ENCODE data around the gene TRIM63. TPM values are rescaled to one million over a fixed set of nuclear protein-coding genes. Genes with fewer than 3 reads are reported as not detected.

Gene TRIM63
- total RNA-seq, 1 experiment from 2014 or later = not detected

DNA sequence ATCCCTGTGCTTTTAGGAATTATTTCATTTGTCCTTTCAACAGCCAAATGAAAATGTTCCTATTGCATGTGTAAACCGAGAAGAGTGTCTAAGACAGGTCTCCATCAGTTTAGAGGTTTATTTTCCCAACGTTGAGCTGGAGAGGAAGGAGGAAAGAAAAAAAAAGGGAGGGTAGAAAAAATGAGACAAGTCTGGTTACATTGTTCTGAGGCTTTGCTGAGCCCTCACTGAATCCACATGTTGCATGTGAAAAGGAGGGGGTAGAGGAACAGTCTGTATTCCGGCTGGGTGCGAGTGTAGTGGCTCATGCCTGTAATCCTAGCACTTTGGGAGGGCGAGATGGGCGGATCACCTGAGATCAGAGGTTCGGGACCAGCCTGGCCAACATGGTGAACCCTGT lies 25.0 kb upstream of the TRIM63 start:
- no peak for DNase-seq
- Histone ChIP-seq H3K4me2 (ENCODE audit: low read length) (no peak overlapping the region), H3K4me1 (ENCODE audit: insufficient read depth, low read length) (peaks cover 19% of the 10 kb centered on the region), H3K9me3 (ENCODE audit: low read length) (no peaks in the 10 kb centered on the region), H3K27ac (ENCODE audit: low read length) (no peak overlapping the region), H3K9ac (ENCODE audit: low read length) (no peak overlapping the region), H3K36me3 (ENCODE audit: low read depth, low read length) (no peaks in the 10 kb centered on the region), H2AFZ (ENCODE audit: low read length) (no peak overlapping the region), H3K27me3 (ENCODE audit: low read length) (no peaks in the 10 kb centered on the region), H4K20me1 (ENCODE audit: low read length) (no peaks in the 10 kb centered on the region), H3K4me3 (ENCODE audit: low read length) (no peak overlapping the region), H3F3A (ENCODE audit: low read length, unreplicated experiment) (no peaks in the 10 kb centered on the region), H3K9me2 (replicated peaks; ENCODE audit: low read length) (no peaks in the 10 kb centered on the region), H3K79me2 (ENCODE audit: low read length) (no peaks in the 10 kb centered on the region)
- ChIA-PET POLR2A (ENCODE audit: unreplicated experiment) (no interaction called here), CTCF (no interaction called here)
- no TSS peak for BruUV-seq (replicated peaks)
- ATAC-seq = no peak
- intact Hi-C loops (cut with micrococcal nuclease) = loop anchor here (10.0 kb wide), 1 partner anchor 198 kb away; no protein-coding TSS in a partner anchor
- TF ChIP-seq, protein P1, sequence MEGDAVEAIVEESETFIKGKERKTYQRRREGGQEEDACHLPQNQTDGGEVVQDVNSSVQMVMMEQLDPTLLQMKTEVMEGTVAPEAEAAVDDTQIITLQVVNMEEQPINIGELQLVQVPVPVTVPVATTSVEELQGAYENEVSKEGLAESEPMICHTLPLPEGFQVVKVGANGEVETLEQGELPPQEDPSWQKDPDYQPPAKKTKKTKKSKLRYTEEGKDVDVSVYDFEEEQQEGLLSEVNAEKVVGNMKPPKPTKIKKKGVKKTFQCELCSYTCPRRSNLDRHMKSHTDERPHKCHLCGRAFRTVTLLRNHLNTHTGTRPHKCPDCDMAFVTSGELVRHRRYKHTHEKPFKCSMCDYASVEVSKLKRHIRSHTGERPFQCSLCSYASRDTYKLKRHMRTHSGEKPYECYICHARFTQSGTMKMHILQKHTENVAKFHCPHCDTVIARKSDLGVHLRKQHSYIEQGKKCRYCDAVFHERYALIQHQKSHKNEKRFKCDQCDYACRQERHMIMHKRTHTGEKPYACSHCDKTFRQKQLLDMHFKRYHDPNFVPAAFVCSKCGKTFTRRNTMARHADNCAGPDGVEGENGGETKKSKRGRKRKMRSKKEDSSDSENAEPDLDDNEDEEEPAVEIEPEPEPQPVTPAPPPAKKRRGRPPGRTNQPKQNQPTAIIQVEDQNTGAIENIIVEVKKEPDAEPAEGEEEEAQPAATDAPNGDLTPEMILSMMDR (conservative IDR thresholded peaks at IDR 0.05; ENCODE audit: low read depth, low read length) = no peak
- no peak for TF ChIP-seq EZH2 (IDR thresholded peaks at IDR 0.05; ENCODE audit: low read length, unreplicated experiment)
- no peak for TF ChIP-seq EZH2phosphoT487 (IDR thresholded peaks at IDR 0.05; ENCODE audit: borderline replicate concordance, low read length)

DNA sequence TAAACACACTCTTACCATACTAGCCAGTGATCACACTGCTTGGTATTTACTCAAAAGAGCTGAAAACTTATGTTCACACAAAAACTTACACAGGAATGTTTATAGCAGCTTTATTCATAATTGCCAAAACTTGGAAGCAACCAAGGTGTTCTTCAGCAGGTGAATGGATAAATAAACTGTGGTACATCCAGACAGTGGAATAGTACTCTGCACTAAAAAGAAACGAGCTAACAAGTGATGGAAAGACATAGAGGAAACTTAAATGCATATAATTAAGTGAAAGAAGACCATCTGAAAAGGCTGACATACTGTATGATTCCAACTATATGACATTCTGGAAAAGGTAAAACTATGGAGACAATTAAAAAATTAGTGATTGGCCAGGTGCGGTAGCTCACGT lies 23.5 kb upstream of the TRIM63 start:
- Histone ChIP-seq H3K9ac (ENCODE audit: low read length) (no peak overlapping the region), H3K4me3 (ENCODE audit: low read length) (no peak overlapping the region), H3K79me2 (ENCODE audit: low read length) (no peaks in the 10 kb centered on the region), H4K20me1 (ENCODE audit: low read length) (no peaks in the 10 kb centered on the region), H3K36me3 (ENCODE audit: low read depth, low read length) (no peaks in the 10 kb centered on the region), H3K9me2 (replicated peaks; ENCODE audit: low read length) (no peaks in the 10 kb centered on the region), H2AFZ (ENCODE audit: low read length) (no peak overlapping the region), H3F3A (ENCODE audit: low read length, unreplicated experiment) (no peaks in the 10 kb centered on the region), H3K27me3 (ENCODE audit: low read length) (no peaks in the 10 kb centered on the region), H3K4me2 (ENCODE audit: low read length) (no peak overlapping the region), H3K9me3 (ENCODE audit: low read length) (no peaks in the 10 kb centered on the region), H3K4me1 (ENCODE audit: insufficient read depth, low read length) (peaks cover 8% of the 10 kb centered on the region; the same call in 1 of the 2 replicates), H3K27ac (ENCODE audit: low read length) (no peak overlapping the region)
- CTCF ChIA-PET = no interaction called here
- no peak for TF ChIP-seq EZH2 (IDR thresholded peaks at IDR 0.05; ENCODE audit: low read length, unreplicated experiment)
- TF ChIP-seq EZH2phosphoT487 (IDR thresholded peaks at IDR 0.05; ENCODE audit: borderline replicate concordance, low read length) = no peak
- TF ChIP-seq, protein P1 (conservative IDR thresholded peaks at IDR 0.05; ENCODE audit: low read depth, low read length) = no peak
- no TSS peak for BruUV-seq (replicated peaks)
- POLR2A ChIA-PET (ENCODE audit: unreplicated experiment) = no interaction called here
- ATAC-seq (no peak), DNase-seq (no peak)
- intact Hi-C loops (cut with micrococcal nuclease) = loop anchor here (10.0 kb wide), 1 partner anchor 196 kb away; no protein-coding TSS in a partner anchor

DNA sequence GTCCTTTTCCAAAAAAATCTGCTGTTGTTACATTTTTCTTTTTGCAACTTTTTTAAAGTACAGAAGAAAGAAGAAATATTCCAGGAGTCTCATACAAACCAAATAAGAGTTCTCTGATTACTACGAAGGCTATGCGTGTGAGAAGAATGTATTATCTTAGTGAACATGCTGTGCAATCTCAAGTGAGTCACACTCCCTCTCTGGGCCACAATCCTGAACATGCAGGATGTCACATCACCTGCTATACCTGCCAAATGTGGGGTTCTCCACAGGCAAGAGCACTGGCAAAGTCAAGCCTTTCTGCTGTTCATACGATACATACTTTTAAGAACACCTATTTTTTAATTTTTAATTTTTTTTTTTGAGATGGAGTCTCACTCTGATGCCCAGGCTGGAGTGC lies 21.7 kb upstream of the TRIM63 start:
- no TSS peak for BruUV-seq (replicated peaks)
- H3K4me2 ChIP-seq (ENCODE audit: low read length) = no peak overlapping the region
- no peak overlapping the region for H3K4me3 ChIP-seq (ENCODE audit: low read length)
- POLR2A ChIA-PET (ENCODE audit: unreplicated experiment) = no interaction called here
- intact Hi-C loops (cut with micrococcal nuclease) = no loop called here
- no peaks in the 10 kb centered on the region for H3F3A ChIP-seq (ENCODE audit: low read length, unreplicated experiment)
- CTCF ChIA-PET = no interaction called here
- H3K9me3 ChIP-seq (ENCODE audit: low read length) = no peaks in the 10 kb centered on the region
- H3K27ac ChIP-seq (ENCODE audit: low read length) = no peak overlapping the region
- H3K4me1 ChIP-seq (ENCODE audit: insufficient read depth, low read length) = no peaks in the 10 kb centered on the region
- no peaks in the 10 kb centered on the region for H3K9me2 ChIP-seq (replicated peaks; ENCODE audit: low read length)
- H2AFZ ChIP-seq (ENCODE audit: low read length) = no peak overlapping the region
- TF ChIP-seq EZH2phosphoT487 (IDR thresholded peaks at IDR 0.05; ENCODE audit: borderline replicate concordance, low read length) = no peak
- TF ChIP-seq EZH2 (IDR thresholded peaks at IDR 0.05; ENCODE audit: low read length, unreplicated experiment) = no peak
- TF ChIP-seq, protein P1 (conservative IDR thresholded peaks at IDR 0.05; ENCODE audit: low read depth, low read length) = no peak
- no peak overlapping the region for H3K9ac ChIP-seq (ENCODE audit: low read length)
- no peaks in the 10 kb centered on the region for H3K27me3 ChIP-seq (ENCODE audit: low read length)
- no peak for ATAC-seq
- DNase-seq = no peak
- H3K36me3 ChIP-seq (ENCODE audit: low read depth, low read length) = no peaks in the 10 kb centered on the region
- no peaks in the 10 kb centered on the region for H4K20me1 ChIP-seq (ENCODE audit: low read length)
- H3K79me2 ChIP-seq (ENCODE audit: low read length) = no peaks in the 10 kb centered on the region

Measured in PC-3 (cell line).